OCI-LY1 (cell line): ENCODE results near the gene SESN2.
A peak's percentile ranks its signal among the peaks of the same experiment; 100 is the strongest.

Source experiments
- H2AFZ ChIP-seq: fragments of 200-600 bp; sonication (generic), shearing (Covaris generic); 2 replicates; pipeline ENCODE4 v1.6.0; 2014; ENCODE audit warnings: antibody characterized with exemption, mild to moderate bottlenecking, low read length
- H3F3A ChIP-seq: fragments of 200-600 bp; sonication (generic), shearing (Covaris generic); 2 replicates; pipeline ENCODE4 v1.6.0; 2014; ENCODE audit warnings: mild to moderate bottlenecking, antibody characterized with exemption, low read length, moderate library complexity; ENCODE audit not compliant: insufficient read depth
- H3K27ac ChIP-seq: fragments of 200-600 bp; sonication (generic); 2 replicates; pipeline ENCODE4 v1.5.1; 2014; ENCODE audit warnings: low read length, mixed run types, mild to moderate bottlenecking, low read depth; ENCODE audit not compliant: poor library complexity, severe bottlenecking
- H3K27me3 ChIP-seq: fragments of 200-600 bp; sonication (generic); 2 replicates; pipeline ENCODE4 v1.6.0; 2014; ENCODE audit warnings: antibody characterized with exemption, mild to moderate bottlenecking, low read length, moderate library complexity; ENCODE audit not compliant: insufficient read depth
- H3K36me3 ChIP-seq: fragments of 200-600 bp; sonication (generic); 2 replicates; pipeline ENCODE4 v1.6.1; 2014; ENCODE audit warnings: mild to moderate bottlenecking, antibody characterized with exemption, low read length, moderate library complexity, mixed read lengths; ENCODE audit not compliant: insufficient read depth
- H3K4me1 ChIP-seq: fragments of 200-600 bp; sonication (generic); 2 replicates; pipeline ENCODE4 v1.5.1; 2014; ENCODE audit warnings: mild to moderate bottlenecking, low read length, moderate library complexity; ENCODE audit not compliant: insufficient read depth, severe bottlenecking
- H3K4me2 ChIP-seq: fragments of 200-600 bp; sonication (generic), shearing (Covaris generic); 2 replicates; pipeline ENCODE4 v1.6.1; 2014; ENCODE audit warnings: low read length
- H3K4me3 ChIP-seq: fragments of 200-600 bp; sonication (generic); 2 replicates; pipeline ENCODE4 v1.5.1; 2014; ENCODE audit warnings: low read length, low read depth, mild to moderate bottlenecking, mixed read lengths; ENCODE audit not compliant: poor library complexity, severe bottlenecking
- H3K79me2 ChIP-seq: fragments of 200-600 bp; shearing (Covaris generic); 2 replicates; pipeline ENCODE4 v1.6.1; 2016; ENCODE audit warnings: mixed run types, low read length, mixed read lengths; ENCODE audit not compliant: insufficient read depth
- H3K9ac ChIP-seq: fragments of 200-600 bp; sonication (generic), shearing (Covaris generic); 2 replicates; pipeline ENCODE4 v1.6.1; 2014; ENCODE audit warnings: mild to moderate bottlenecking, low read length, mixed read lengths
- H3K9me2 ChIP-seq: fragments of 200-600 bp; sonication (generic), shearing (Covaris generic); 2 replicates; pipeline ENCODE4 v1.6.1; 2014; ENCODE audit warnings: low read depth, mild to moderate bottlenecking, low read length, mixed read lengths
- H3K9me3 ChIP-seq: fragments of 200-600 bp; shearing (Covaris generic); 2 replicates; pipeline ENCODE4 v1.6.1; 2014; ENCODE audit warnings: low read length, mixed read lengths
- H4K20me1 ChIP-seq: fragments of 200-600 bp; sonication (generic), shearing (Covaris generic); 2 replicates; pipeline ENCODE4 v1.6.0; 2016; ENCODE audit warnings: mild to moderate bottlenecking, low read length; ENCODE audit not compliant: insufficient read depth
- CTCF ChIP-seq: fragments of 200-600 bp; sonication (generic), shearing (Covaris generic); IDR thresholded peaks from 2 replicates; pipeline ENCODE4 v1.5.1; 2017; ENCODE audit warnings: mild to moderate bottlenecking, antibody characterized with exemption, low read length, moderate library complexity, mixed read lengths
- EZH2 ChIP-seq: fragments of 200-600 bp; sonication (generic), shearing (Covaris generic); IDR thresholded peaks from 2 replicates; pipeline ENCODE4 v1.8.0; 2017; ENCODE audit warnings: borderline replicate concordance, mixed run types, mild to moderate bottlenecking, antibody characterized with exemption, low read length, moderate library complexity, mixed read lengths

SESN2 gene

GRCh38 chr1:28247612-28248272, 11.6 kb upstream of the SESN2 start:
- Histone ChIP-seq H3K4me2 (peak overlapping the region; percentile 84), H3K9me3 (no peaks in the 10 kb centered on the region), H3K27ac (peak overlapping the region; percentile 91), H3F3A (peaks cover 11% of the 10 kb centered on the region; the same call in 1 of the 2 replicates), H3K9ac (peak overlapping the region; percentile 65), H3K36me3 (no peaks in the 10 kb centered on the region), H3K79me2 (no peaks in the 10 kb centered on the region; the same call in 1 of the 2 replicates), H3K9me2 (no peaks in the 10 kb centered on the region), H4K20me1 (no peaks in the 10 kb centered on the region), H2AFZ (0 out of 2 replicates have a peak overlapping the region, but pooled peaks have one; percentile 26), H3K4me1 (peaks cover 67% of the 10 kb centered on the region), H3K27me3 (no peaks in the 10 kb centered on the region), H3K4me3 (peak overlapping the region; percentile 56)
- TF ChIP-seq CTCF (no peak), EZH2 (no peak)

- Histone ChIP-seq H3K9ac (peak overlapping the region; percentile 65), H3K36me3 (no peaks in the 10 kb centered on the region), H3K4me3 (peak overlapping the region; percentile 56), H3K9me2 (no peaks in the 10 kb centered on the region), H3K4me2 (peak overlapping the region; percentile 84), H3K27ac (peak overlapping the region; percentile 91), H4K20me1 (no peaks in the 10 kb centered on the region), H3K9me3 (no peaks in the 10 kb centered on the region), H3K79me2 (no peaks in the 10 kb centered on the region; the same call in 1 of the 2 replicates), H2AFZ (peak overlapping the region; percentile 56), H3K27me3 (no peaks in the 10 kb centered on the region), H3F3A (peaks cover 11% of the 10 kb centered on the region; the same call in 1 of the 2 replicates), H3K4me1 (peaks cover 60% of the 10 kb centered on the region)
- peak; percentile 97 for TF ChIP-seq CTCF
- no peak for TF ChIP-seq EZH2
Measured at GRCh38 chr1:28248273-28249012, 10.9 kb upstream of the SESN2 start.

- peak overlapping the region; percentile 72 for H2AFZ ChIP-seq
- peak overlapping the region; percentile 91 for H3K27ac ChIP-seq
- H3K9me2 ChIP-seq: no peaks in the 10 kb centered on the region
- no peaks in the 10 kb centered on the region for H3K9me3 ChIP-seq
- peak overlapping the region; percentile 38; the same call in 1 of the 2 replicates for H3K9ac ChIP-seq
- no peaks in the 10 kb centered on the region for H3K36me3 ChIP-seq
- H3K27me3 ChIP-seq: no peaks in the 10 kb centered on the region
- TF ChIP-seq CTCF (no peak), EZH2 (no peak)
- peak overlapping the region; percentile 84 for H3K4me2 ChIP-seq
- peaks cover 54% of the 10 kb centered on the region for H3K4me1 ChIP-seq
- H3K79me2 ChIP-seq: no peaks in the 10 kb centered on the region; the same call in 1 of the 2 replicates
- peak overlapping the region; percentile 23 for H3K4me3 ChIP-seq
- peaks cover 7% of the 10 kb centered on the region; the same call in 1 of the 2 replicates for H3F3A ChIP-seq
- H4K20me1 ChIP-seq: no peaks in the 10 kb centered on the region
Measured at GRCh38 chr1:28249013-28249865, 10.1 kb upstream of the SESN2 start.
